ENCODE measurements around the gene CT45A1.
"Not testable (repeated sequence)": the region's sequence is repeated elsewhere in the genome, so short reads cannot be mapped to it uniquely, and the experiment has no call there.

Gene CT45A1, protein sequence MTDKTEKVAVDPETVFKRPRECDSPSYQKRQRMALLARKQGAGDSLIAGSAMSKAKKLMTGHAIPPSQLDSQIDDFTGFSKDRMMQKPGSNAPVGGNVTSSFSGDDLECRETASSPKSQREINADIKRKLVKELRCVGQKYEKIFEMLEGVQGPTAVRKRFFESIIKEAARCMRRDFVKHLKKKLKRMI

GRCh38 chrX:135713183-135713689, at the start of gene CT45A1:
CT45A1 (plus strand) TSS chrX:135713639; CDS start chrX:135718941, 5,302 bp downstream.
- not testable (repeated sequence) for DNase-seq

DNA sequence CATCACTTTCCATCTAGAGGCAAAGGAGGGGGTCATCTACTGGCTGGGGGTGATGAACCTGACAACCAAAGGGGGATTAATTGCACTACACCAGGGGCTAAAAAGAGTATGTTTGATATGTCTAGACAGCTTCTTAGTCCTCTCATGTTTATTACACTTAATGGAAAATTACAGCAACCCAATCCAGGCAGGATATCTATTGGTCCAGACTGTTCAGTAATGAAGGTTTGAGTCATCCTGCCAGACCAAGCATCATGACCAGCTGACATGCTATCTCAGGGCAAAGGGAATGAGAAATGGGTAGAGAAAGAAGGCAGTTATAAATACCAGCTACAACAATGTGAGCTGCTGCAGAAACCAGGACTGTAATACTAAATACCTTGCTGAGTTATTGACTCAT, 40.5 kb upstream of the CT45A1 start:
- not testable (repeated sequence) for DNase-seq

DNA sequence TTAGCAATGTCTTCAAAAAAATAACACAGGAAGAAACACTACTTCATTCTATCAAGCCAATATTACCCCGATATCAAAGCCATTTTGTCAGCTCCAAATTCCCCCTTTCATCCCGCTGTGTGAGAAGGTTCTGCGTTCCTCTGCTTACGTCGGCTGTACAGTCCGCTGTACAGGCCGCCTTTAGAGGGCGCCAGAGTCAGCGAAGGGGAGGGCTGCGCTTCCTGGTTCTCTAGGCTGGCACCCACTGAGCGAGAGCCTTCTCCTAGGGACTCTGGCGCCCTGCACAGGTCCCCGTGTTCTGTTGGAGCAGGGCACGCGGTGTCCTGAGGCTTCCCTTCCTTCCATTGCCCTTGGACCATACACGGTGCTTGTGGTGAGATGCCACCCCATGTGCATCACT, 25.3 kb upstream of the CT45A1 start:
- DNase-seq = no peak

- no peak for DNase-seq
These were observed 18.0 kb upstream of the CT45A1 start for GRCh38 chrX:135695471-135695870.

DNA sequence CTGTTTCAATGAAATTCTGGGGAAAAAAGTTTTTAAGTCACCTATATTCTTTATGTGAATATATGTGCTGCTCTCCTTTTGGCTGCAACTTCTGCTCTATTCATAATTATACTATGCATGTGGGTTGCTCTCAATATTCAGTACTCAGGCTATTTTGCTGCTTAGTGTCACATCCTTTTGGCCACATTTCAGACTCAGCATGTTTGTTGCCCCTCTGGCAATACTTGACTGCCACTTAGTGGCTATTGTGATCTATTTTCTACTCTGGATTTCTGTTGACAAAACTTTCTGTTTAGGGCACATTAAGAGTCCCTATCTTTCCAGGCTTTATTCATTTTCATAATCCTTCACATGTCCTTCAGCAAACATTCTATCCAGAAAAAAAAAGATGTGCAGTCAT, 15.8 kb upstream of the CT45A1 start:
- DNase-seq = no peak

GRCh38 chrX:135698924-135699323, 14.5 kb upstream of the CT45A1 start:
- DNase-seq = no peak

- DNase-seq = peak; percentile 13
These were observed 5.6 kb upstream of the CT45A1 start for GRCh38 chrX:135707880-135708279.

- DNase-seq = no peak
These were observed 356 bp downstream of the CT45A1 start for GRCh38 chrX:135713795-135714194.

DNA sequence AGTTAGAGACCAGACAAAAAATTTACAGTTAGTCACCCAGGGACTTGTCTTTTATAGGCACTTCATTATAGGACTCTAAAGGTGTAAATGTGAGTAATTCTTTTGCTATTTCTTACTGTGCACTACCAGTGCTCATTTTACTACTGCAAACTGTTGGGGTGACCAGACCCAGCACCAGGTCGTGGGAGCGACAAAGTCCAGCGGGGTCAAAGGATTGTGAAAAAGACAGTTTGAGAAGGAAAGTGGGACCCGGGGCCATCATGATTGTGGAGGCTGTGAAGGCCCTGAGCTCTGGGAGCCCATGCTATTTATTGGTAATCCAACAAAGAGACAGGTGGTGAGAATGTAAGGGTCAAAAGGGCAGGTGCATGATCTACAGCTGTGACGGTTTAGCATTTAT, 21.2 kb downstream of the CT45A1 start:
- DNase-seq = not testable (repeated sequence)

- DNase-seq = no peak
These were observed 24.1 kb downstream of the CT45A1 start for GRCh38 chrX:135737366-135738071.

GRCh38 chrX:135740681-135741149, 27.3 kb downstream of the CT45A1 start:
- DNase-seq = no peak

DNA sequence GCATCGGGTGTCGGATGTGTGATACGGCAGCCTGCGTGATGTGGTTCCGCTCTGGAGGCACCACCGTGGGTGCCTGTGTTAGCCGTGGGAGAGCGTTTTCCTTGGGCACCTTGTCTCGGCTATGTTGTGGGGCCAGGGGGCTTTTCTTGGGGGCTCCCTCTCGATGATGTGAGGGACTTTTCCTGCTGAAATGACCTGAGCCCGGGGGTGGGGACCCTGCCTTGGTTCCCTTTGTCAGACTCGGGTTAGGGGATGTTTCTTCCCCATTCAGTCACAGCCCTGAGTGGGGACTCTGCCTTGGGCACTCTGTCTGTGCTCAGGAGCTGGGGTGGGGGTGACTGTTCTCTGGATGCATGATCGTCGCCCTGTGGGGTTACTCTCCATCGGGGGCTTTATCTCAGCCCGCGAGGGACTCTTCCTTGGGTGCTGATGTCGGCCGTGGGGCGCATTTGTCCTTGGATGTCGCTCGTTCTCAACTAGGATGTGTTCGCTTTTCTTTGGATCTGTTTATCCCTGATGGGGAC, 27.8 kb downstream of the CT45A1 start:
- no peak for DNase-seq

- DNase-seq = not testable (repeated sequence)
These were observed 31.3 kb downstream of the CT45A1 start for GRCh38 chrX:135744739-135745138.

DNA sequence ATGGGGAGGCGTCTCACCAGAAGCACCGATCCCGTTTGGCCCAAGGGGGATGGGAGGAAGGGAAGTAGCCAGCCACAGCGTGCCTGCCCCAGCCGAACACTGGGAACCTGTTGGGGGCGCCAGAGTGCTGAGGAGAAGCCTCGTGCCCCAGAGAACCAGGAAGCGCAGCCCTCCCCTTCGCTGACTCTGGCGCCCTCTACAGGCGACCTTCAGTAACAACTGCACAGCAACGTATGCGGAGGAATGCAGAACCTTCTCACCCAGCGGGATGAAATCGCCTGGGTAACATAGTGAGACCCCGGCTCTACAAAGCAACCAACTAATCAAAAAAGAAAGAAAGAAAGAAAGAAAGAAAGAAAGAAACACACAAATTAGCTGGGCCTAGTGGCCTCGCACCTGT, 54.7 kb downstream of the CT45A1 start, which contains the start of gene CT45A3:
Gene CT45A3, minus strand, starts transcription at position 101 of the 400 bp plus-strand sequence. CDS start 3,747 bp downstream, outside the sequence.
- not testable (repeated sequence) for DNase-seq
